ENCODE measurements around the gene GNAQ.

DNA sequence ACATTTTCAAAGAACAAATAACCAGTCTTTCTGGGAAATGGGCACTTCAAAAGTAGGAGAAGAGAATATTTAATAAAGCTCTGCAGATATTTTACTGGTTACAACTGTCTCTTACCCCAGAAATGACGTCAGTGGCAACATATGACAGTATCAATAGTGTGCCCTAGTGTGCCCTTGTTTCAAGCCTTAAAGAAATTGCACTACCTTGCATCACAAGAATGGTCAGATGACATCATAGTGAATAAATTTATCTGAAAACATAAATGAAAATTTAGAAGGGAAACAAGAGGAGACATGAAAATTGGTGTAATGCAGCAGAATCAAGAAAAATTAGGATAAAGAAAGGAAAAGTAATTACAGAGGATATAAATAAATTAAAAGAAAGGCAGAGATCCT lies 176.7 kb downstream of the GNAQ start:
- TF ChIP-seq POLR2AphosphoS5 (IDR thresholded peaks at IDR 0.05; ENCODE audit: low read depth, low read length) (no peak), TAF1 (IDR thresholded peaks at IDR 0.05; ENCODE audit: borderline replicate concordance, insufficient read depth, low read length) (no peak)
- TF ChIP-seq, protein P1, sequence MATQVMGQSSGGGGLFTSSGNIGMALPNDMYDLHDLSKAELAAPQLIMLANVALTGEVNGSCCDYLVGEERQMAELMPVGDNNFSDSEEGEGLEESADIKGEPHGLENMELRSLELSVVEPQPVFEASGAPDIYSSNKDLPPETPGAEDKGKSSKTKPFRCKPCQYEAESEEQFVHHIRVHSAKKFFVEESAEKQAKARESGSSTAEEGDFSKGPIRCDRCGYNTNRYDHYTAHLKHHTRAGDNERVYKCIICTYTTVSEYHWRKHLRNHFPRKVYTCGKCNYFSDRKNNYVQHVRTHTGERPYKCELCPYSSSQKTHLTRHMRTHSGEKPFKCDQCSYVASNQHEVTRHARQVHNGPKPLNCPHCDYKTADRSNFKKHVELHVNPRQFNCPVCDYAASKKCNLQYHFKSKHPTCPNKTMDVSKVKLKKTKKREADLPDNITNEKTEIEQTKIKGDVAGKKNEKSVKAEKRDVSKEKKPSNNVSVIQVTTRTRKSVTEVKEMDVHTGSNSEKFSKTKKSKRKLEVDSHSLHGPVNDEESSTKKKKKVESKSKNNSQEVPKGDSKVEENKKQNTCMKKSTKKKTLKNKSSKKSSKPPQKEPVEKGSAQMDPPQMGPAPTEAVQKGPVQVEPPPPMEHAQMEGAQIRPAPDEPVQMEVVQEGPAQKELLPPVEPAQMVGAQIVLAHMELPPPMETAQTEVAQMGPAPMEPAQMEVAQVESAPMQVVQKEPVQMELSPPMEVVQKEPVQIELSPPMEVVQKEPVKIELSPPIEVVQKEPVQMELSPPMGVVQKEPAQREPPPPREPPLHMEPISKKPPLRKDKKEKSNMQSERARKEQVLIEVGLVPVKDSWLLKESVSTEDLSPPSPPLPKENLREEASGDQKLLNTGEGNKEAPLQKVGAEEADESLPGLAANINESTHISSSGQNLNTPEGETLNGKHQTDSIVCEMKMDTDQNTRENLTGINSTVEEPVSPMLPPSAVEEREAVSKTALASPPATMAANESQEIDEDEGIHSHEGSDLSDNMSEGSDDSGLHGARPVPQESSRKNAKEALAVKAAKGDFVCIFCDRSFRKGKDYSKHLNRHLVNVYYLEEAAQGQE (IDR thresholded peaks at IDR 0.05; ENCODE audit: insufficient read depth in 1 of 2, low read depth in 2 of 2, low read length in 2 of 2), result no peak

Measured in PFSK-1 (cell line).